CD14-positive monocyte (primary cell): Measurements from ENCODE around the gene ZNF2. TPM values are rescaled to one million over a fixed set of nuclear protein-coding genes. Genes with fewer than 3 reads are reported as not detected.

Source experiments
- DNase-seq, 3 donors: peaks; one replicate each; pipeline ENCODE4 v3.0.0-alpha.2; 2011 to 2022
- H2AFZ ChIP-seq: 2 replicates; pipeline ENCODE4 v1.6.0; 2012; ENCODE audit warnings: mild to moderate bottlenecking, low read depth, low read length, inconsistent platforms; ENCODE audit not compliant: insufficient read depth, poor library complexity, severe bottlenecking
- H3K27ac ChIP-seq, 2 donors: 1 replicate in 1 of 2; 2 replicates in 1 of 2; pipeline ENCODE4 v1.5.1; 2012 to 2013; ENCODE audit warnings: low read length in 2 of 2, control low read depth in 1 of 2, inconsistent platforms in 1 of 2, low read depth in 1 of 2, mild to moderate bottlenecking in 1 of 2
- H3K27me3 ChIP-seq, 2 donors: one replicate each; pipeline versions ENCODE4 v1.6.0 to v1.6.1; 2011 to 2013; ENCODE audit warnings: low read length in 2 of 2; ENCODE audit not compliant: control insufficient read depth in 2 of 2, insufficient read depth in 2 of 2
- H3K36me3 ChIP-seq, 2 donors: replicated peaks in 1 of 2; 1 replicate in 1 of 2; 2 replicates in 1 of 2; pipeline versions ENCODE4 v1.5.1 to v1.6.1; 2012 to 2013; ENCODE audit warnings: low read length in 2 of 2, control low read depth in 1 of 2, inconsistent platforms in 1 of 2, mild to moderate bottlenecking in 1 of 2; ENCODE audit not compliant: insufficient read depth in 2 of 2, control insufficient read depth in 1 of 2
- H3K4me1 ChIP-seq, 2 donors: 1 replicate in 1 of 2; 2 replicates in 1 of 2; pipeline versions ENCODE4 v1.5.1 to v1.6.1; 2012 to 2013; ENCODE audit warnings: low read length in 2 of 2, control low read depth in 1 of 2, inconsistent platforms in 1 of 2, mild to moderate bottlenecking in 1 of 2, moderate library complexity in 1 of 2; ENCODE audit not compliant: insufficient read depth in 2 of 2, control insufficient read depth in 1 of 2
- H3K4me2 ChIP-seq: replicated peaks from 2 replicates; pipeline ENCODE3; 2012; ENCODE audit warnings: low read length, moderate library complexity, mild to moderate bottlenecking; ENCODE audit not compliant: poor library complexity, severe bottlenecking; ENCODE audit errors: extremely low read depth
- H3K4me3 ChIP-seq, 3 experiments: fragments of 200-600 bp in 1 of 3; sonication (generic) in 1 of 3; replicated peaks in 1 of 3; 1 replicate in 2 of 3; 2 replicates in 1 of 3; pipeline ENCODE4 v1.5.1; 2011 to 2013; ENCODE audit warnings: low read length in 3 of 3, mild to moderate bottlenecking in 3 of 3, control low read depth in 2 of 3, low read depth in 2 of 3, inconsistent platforms in 1 of 3, moderate library complexity in 1 of 3
- H3K79me2 ChIP-seq: 2 replicates; pipeline ENCODE4 v1.6.0; 2012; ENCODE audit warnings: mild to moderate bottlenecking, control low read depth, inconsistent platforms, low read length, moderate library complexity; ENCODE audit not compliant: insufficient read depth
- H3K9ac ChIP-seq: 2 replicates; pipeline ENCODE4 v1.6.0; 2017; ENCODE audit warnings: low read length, mild to moderate bottlenecking; ENCODE audit not compliant: insufficient read depth, poor library complexity, severe bottlenecking
- H3K9me3 ChIP-seq, 2 donors: replicated peaks in 1 of 2; 1 replicate in 1 of 2; 2 replicates in 1 of 2; pipeline versions ENCODE4 v1.5.1 to v1.6.1; 2012 to 2013; ENCODE audit warnings: low read length in 2 of 2, control low read depth in 1 of 2; ENCODE audit not compliant: control insufficient read depth in 1 of 2, insufficient read depth in 1 of 2
- H4K20me1 ChIP-seq: 2 replicates; pipeline ENCODE4 v1.6.0; 2012; ENCODE audit warnings: mild to moderate bottlenecking, low read length, control low read depth, moderate library complexity; ENCODE audit not compliant: insufficient read depth
- H3K27ac Mint-ChIP-seq, 7 donors: one replicate each; pipeline ENCODE4 v1.8.0; 2020; ENCODE audit warnings: mild to moderate bottlenecking in 7 of 7, mixed read lengths in 7 of 7, moderate library complexity in 6 of 7, inconsistent platforms in 2 of 7
- H3K27me3 Mint-ChIP-seq, 3 donors: one replicate each; pipeline ENCODE4 v1.8.0; 2021 to 2022; ENCODE audit warnings: low read depth in 3 of 3, mild to moderate bottlenecking in 3 of 3, mixed read lengths in 3 of 3, moderate library complexity in 3 of 3, inconsistent platforms in 1 of 3
- H3K36me3 Mint-ChIP-seq, 2 donors: one replicate each; pipeline ENCODE4 v1.8.0; 2020; ENCODE audit warnings: mixed read lengths in 2 of 2, inconsistent platforms in 1 of 2, mild to moderate bottlenecking in 1 of 2
- H3K4me1 Mint-ChIP-seq: one replicate; pipeline ENCODE4 v1.8.0; 2020; ENCODE audit warnings: mild to moderate bottlenecking, mixed read lengths
- H3K4me3 Mint-ChIP-seq, 2 donors: one replicate each; pipeline ENCODE4 v1.8.0; 2020; ENCODE audit warnings: mild to moderate bottlenecking in 2 of 2, mixed read lengths in 2 of 2, moderate library complexity in 1 of 2
- H3K9me3 Mint-ChIP-seq, 7 donors: one replicate each; pipeline ENCODE4 v1.8.0; 2020 to 2022; ENCODE audit warnings: mixed read lengths in 7 of 7, mild to moderate bottlenecking in 6 of 7, moderate library complexity in 6 of 7, inconsistent platforms in 2 of 7
- CTCF ChIP-seq: fragments of 200-600 bp; IDR thresholded peaks from one replicate; pipeline ENCODE4 v1.8.0; 2022; ENCODE audit warnings: antibody characterized with exemption, mild to moderate bottlenecking
- WGBS: methylation state at CpG from one replicate; pipeline ENCODE4 v1.1.5; 2013; ENCODE audit warnings: missing lambda C conversion rate; ENCODE audit not compliant: insufficient coverage; 5-methylcytosine and 5-hydroxymethylcytosine counted together
- intact Hi-C, 2 donors: fragments of 100-400 bp; cut with micrococcal nuclease; formaldehyde crosslinking; loops; one replicate each; pipeline versions ENCODE4 v1.15.0 to v1.15.1; 2023
- polyA plus RNA-seq, 3 donors: library from polyadenylated mRNA; depleted of rRNA in 1 of 3; unstranded in 2 of 3; stranded (reverse) in 1 of 3; fragments of 300-500 nt in 2 of 3; fragments of >200 nt in 1 of 3; fragmentation: Illumina TruSeq in 2 of 3; gene quantifications; 1 replicate in 2 of 3; 2 replicates in 1 of 3; pipeline ENCODE4 v1.2.3, GENCODE V29; 2012 to 2021

ZNF2 gene
- polyA plus RNA-seq, 3 donors = 0.59 to 1.5 (median 0.89) TPM

- Mint-ChIP-seq H3K27ac (no peak overlapping the region), H3K4me3 (no peak overlapping the region), H3K9me3 (peaks cover 38 to 85% (median 66%) of the 10 kb centered on the region in 7 donors), H3K36me3 (peaks cover 0 to 3% of the 10 kb centered on the region in 2 donors), H3K4me1 (no peaks in the 10 kb centered on the region), H3K27me3 (no peaks in the 10 kb centered on the region)
- no peak overlapping the region for H3K27ac ChIP-seq
- 78% methylated on average over 1 of the region's 1 CpG for WGBS
- H3K27me3 ChIP-seq = no peaks in the 10 kb centered on the region
- H3K79me2 ChIP-seq = no peaks in the 10 kb centered on the region
- DNase-seq = no peak
- H3K4me1 ChIP-seq = no peaks in the 10 kb centered on the region
- no peaks in the 10 kb centered on the region for H4K20me1 ChIP-seq
- H2AFZ ChIP-seq = no peak overlapping the region
- no peak overlapping the region for H3K9ac ChIP-seq
- no peak for TF ChIP-seq CTCF
- no peak overlapping the region for H3K4me2 ChIP-seq
- intact Hi-C loops = no loop called here
- H3K4me3 ChIP-seq = no peak overlapping the region
- H3K36me3 ChIP-seq = no peaks in the 10 kb centered on the region
- peaks cover 50 to 74% of the 10 kb centered on the region in 2 donors for H3K9me3 ChIP-seq
Measured at GRCh38 chr2:95138702-95139101, 26.9 kb upstream of the ZNF2 start.

- H3K79me2 ChIP-seq = no peaks in the 10 kb centered on the region
- peaks cover 66 to 95% of the 10 kb centered on the region in 2 donors for H3K9me3 ChIP-seq
- Mint-ChIP-seq H3K36me3 (peaks cover 0 to 3% of the 10 kb centered on the region in 2 donors), H3K27me3 (peaks cover 0 to 2% (median 0%) of the 10 kb centered on the region in 3 donors), H3K9me3 (peaks cover 47 to 91% (median 89%) of the 10 kb centered on the region in 7 donors), H3K27ac (no peak overlapping the region), H3K4me3 (no peak overlapping the region), H3K4me1 (no peaks in the 10 kb centered on the region)
- no peak for TF ChIP-seq CTCF
- DNase-seq = no peak
- H3K4me3 ChIP-seq = no peak overlapping the region
- no peak overlapping the region for H2AFZ ChIP-seq
- peaks cover 0 to under 1% of the 10 kb centered on the region in 2 donors for H3K36me3 ChIP-seq
- no peak overlapping the region for H3K4me2 ChIP-seq
- H4K20me1 ChIP-seq = no peaks in the 10 kb centered on the region
- no peaks in the 10 kb centered on the region for H3K4me1 ChIP-seq
- H3K27me3 ChIP-seq = no peaks in the 10 kb centered on the region
- WGBS = 100% methylated on average over 2 of the region's 2 CpGs
- H3K27ac ChIP-seq = no peak overlapping the region
- no peak overlapping the region for H3K9ac ChIP-seq
- intact Hi-C loops = no loop called here
Measured at GRCh38 chr2:95143838-95144237, 21.8 kb upstream of the ZNF2 start.
